Stimulated activated CD4-positive, alpha-beta T cell treated with anti-CD3 and anti-CD28 coated beads, Interleukin-15, amount 100 ng/mL, for 1 hour (primary cell): ENCODE data around the gene PACS2.

Experiments used
- DNase-seq, 2 donors: peaks; one replicate each; pipeline ENCODE4 v3.0.0-alpha.2; 2020; ENCODE audit warnings: low read depth in 1 of 2, low spot score in 1 of 2

PACS2 gene

DNA sequence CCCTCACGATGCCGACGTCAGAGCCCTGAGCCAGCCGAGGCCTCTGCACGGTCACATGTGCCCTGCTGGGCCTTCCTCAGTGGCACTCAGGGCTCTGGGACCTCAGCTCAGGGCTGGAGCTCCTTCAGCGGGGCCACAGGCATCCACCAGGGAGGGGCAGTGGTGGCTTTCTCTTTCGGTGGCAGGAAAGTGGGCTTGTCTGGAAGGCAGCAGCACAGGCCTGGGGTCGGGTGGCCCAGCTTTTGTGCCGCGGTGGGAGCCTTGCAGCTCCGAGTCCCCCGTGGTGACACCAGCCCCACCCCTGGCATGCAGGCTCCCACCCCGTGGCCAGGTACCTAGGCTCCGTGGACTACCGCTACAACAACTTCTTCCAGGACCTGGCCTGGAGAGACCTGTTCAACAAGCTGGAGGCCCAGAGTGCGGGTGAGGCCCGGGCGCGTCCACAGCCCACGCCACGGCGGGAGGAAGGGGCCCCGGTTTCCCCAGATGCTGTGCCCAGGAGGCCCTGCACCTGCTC lies 69.6 kb downstream of the PACS2 start:
- no peak for DNase-seq

DNA sequence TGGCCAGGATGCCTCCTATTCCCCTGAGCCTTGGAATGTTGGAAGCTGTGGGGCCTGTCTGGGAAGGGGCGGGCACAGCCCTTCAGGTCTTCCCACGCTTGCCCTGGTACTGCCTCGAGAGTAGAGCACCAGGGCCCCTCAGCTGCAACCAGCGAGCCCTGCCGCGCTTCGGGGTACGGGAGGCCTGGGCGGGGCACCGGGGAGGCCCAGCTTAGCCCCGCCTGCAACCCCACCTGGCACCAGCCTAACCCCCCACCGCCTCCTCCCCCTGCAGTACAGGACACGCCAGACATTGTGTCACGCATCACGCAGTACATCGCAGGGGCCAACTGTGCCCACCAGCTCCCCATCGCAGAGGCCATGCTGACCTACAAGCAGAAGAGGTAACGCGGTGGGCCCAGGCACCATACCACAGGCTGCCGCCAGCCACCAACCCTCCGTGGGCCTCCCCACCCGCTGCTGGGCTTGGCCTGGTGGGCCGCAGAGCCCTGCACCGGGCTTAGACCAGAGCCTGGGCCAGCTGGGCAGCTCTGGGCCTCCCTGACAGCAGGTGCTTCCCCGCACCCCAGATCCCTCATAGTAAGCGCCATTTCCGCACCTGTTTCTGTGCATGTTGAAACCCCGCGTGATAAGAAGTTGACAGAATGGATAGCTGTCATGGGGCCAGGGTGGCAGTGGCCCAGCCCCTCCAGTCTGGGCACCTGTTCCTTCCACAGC lies 70.2 kb downstream of the PACS2 start:
- no peak for DNase-seq

GRCh38 chr14:105385322-105385637 lies 70.7 kb downstream of the PACS2 start:
- no peak for DNase-seq

GRCh38 chr14:105385698-105386365 lies 71.3 kb downstream of the PACS2 start:
- DNase-seq, result no peak

DNA sequence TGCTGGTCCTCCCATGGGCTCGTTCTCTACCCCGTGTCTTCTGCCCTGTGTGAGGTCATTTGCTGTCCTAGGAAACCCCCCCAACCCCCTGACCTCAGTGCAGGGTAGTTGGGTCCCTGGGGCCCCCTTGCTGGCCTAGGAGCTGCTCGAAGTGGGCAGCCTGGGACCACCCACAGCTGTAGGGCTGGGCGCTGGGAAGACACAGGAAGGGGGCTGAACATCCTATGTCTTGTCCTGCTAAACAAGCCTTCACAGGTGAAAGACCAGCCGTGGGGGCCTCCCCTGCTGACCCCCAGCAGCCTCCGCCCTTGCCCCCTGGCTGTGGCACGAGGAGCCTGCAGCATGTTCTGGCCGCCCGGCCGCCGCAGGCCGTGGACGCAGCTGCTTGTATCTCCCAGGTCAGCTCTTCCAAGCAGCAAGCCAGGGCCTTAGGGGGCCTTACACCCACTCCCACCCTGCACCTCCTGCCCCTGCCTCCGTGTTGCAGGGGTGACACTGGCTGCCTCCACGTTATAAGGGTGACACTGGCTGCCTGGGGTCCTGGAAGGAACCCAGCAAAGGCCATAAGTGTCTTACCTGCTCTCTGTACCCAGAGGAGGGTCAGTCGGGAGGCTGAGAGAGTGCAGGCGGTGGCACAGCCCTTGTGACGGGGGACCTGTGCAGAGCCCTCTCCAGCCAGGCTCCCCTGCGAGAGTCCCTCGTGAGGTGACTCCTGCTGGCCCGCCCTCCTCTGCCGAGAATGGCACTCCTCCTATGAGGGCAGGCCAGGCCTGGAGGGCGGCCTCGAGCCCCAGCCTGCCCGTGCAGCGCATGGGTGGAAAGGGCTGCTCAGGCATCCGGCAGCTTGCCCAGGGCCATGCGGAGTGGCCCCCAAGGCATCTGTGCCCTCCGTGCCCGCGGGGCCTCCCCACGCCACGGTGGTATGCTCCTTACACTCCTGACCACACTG lies 72.3 kb downstream of the PACS2 start:
- no peak for DNase-seq

DNA sequence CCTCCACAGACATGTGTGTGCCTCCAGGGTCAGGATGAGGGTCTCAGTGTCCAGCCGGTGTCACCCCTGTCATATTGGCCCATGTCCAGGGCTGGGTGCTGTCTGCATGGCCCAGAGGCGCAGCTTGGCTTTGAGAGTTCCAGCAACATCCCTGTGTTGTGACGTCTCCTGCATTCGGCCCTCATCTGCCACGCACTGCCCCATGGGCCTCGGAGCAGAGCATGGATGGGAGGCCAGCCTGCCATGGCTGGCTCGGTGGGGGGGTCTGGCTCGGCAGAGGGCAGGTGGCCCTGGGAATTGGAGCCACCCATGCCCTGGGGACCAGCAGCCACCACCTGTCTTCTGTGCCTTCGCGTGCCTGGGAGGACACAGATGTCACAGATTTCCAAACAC lies 73.0 kb downstream of the PACS2 start:
- no peak for DNase-seq

DNA sequence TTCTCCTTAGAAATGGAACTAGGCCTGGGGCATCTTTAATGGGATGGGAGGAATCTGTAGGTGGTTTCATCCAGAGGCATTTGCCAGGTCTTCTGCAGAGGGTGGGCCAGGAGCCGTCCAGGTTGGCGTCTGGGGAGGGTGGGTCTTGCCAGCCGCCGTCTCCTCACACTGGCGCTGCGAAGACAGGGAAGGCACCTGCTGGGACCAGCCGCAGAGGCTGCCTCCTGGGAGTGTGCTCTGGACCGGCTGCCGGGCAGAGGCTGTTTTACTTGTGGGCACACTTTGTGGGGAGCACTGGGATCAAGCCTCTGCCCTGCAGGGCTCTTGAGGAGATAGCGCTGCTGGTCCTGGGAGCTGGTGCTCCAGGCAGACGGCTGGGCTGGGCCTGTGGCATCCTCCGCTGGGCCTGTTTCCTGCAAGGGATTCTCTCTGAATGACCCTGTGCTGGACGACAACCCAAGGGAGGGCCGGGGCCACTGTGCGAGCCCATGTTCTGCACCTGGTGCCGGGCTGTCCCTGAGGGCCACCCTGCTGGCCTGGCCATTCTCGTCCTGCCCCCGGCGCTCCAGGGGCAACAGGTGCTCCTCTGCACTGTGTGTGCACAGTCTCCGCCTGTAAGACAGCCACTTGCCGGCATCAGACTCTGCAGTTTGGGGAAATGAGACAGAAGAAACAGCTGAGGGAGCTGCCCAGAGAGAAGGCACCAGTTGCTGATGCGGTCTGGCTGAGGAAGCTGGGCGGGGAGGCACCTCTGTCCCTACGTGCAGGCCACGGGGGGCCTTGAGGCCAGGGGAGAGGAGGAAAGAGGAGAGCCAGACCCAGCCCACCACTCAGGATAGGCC lies 73.8 kb downstream of the PACS2 start:
- no peak for DNase-seq

- no peak for DNase-seq
Observed at GRCh38 chr14:105388976-105389375, 74.4 kb downstream of the PACS2 start.

GRCh38 chr14:105389534-105389933 lies 75.0 kb downstream of the PACS2 start:
- no peak for DNase-seq

DNA sequence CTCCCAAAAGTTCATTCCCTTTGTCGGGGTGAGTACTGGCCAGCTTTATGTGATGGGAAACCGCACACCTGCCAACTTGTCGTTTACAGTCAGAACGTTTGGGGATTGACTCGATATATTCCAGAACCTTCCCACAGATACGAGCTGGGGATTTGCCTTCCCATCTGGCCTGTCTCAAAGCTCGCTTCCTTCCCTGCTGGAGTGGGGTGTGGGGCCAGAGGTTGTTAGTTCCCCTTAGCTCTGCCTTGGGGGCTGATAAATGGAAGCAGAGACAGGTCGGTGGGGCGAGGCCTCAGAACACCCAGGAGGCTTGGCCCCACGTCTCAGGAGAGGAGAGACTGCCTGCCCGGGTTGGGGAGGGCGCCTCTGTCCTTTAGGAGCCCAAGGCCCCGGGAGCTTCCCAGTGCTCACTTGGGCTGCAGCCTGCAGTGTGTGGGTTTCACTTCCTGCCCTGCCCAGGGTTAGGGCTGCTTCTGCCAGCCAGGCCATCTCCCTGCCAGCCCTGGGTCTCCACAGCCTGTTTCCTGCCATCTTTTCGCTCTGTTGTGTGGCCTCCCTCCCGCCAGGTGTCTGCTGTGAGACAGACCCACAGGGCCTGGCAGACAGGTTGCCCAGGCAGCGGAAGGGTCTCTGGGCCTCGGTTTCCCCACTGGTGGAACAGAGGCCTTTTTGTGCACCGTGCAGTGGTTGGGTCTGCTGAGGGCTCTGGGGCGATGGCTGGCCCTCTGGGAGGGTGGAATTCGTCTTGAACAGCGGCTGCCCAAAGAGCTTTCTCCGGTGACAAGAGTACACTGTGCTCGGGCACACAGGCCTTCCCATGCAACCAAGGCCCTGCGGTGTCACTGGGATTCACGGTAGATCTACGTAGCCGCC lies 75.7 kb downstream of the PACS2 start:
- no peak for DNase-seq

DNA sequence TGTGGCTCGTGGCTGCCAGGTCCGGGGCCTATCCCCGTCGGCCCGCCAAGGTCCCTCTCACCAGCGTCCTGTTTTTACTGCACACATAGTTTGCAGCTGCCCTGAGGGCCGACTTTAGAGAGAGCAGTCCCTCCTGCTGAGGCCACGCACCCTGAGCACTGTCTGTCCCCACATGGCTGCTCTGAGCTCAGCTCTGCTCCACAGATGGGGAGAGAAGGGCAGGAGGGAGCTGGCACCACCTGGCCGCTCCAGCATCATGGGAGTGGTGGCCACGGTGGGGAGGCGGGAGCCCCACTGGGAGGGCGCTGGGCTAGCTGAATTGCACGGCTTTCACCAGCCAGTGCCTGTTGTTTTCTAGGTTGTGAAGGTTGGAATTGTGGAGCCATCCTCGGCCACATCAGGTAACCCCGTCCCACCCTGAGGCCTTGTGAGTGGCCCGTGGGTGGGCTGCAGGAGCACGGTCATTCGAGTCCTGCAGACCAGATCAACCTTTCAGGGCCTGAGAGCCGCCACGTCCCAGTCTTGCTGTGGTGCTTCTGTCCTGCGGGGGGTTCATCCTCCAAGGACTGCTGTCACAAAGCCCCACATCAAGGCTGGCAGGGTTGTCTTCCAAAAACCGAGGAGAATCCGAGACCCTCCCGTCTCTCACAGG lies 76.4 kb downstream of the PACS2 start:
- DNase-seq, result no peak

GRCh38 chr14:105391541-105391940 lies 77.0 kb downstream of the PACS2 start:
- DNase-seq, result no peak

- DNase-seq, result no peak
Observed at GRCh38 chr14:105392131-105393090, 77.9 kb downstream of the PACS2 start.

- no peak for DNase-seq
Observed at GRCh38 chr14:105393151-105393550, 78.6 kb downstream of the PACS2 start.

- DNase-seq, result no peak
Observed at GRCh38 chr14:105394714-105395537, 80.4 kb downstream of the PACS2 start.

DNA sequence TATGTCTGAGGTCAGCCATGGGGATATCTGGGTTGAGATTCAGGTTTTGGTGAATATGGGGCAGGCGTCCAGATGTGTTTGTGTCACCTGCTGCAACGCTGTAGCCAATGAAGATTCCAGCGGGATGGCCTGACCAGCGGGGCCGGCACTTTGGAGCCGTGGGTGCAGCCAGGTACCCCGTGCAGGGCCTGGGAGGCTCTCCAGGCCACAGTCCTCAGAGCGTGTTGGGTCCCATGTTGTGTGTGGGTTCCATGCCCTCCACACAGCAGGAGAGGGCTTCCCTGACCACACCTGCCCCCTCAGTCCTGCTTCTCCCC lies 80.9 kb downstream of the PACS2 start:
- no peak for DNase-seq

GRCh38 chr14:105397350-105397931 lies 82.9 kb downstream of the PACS2 start:
- no peak for DNase-seq
